OCI-LY7 (cell line): ENCODE measurements around the gene ANKRD62.

Experiments used
- EZH2phosphoT487 ChIP-seq: fragments of 200-600 bp; sonication (generic); IDR thresholded peaks from 2 replicates; pipeline ENCODE4 v1.6.1; 2018; ENCODE audit warnings: low read depth, borderline replicate concordance, mild to moderate bottlenecking, mixed run types, antibody characterized with exemption, low read length, moderate library complexity, mixed read lengths
- TF ChIP-seq, protein P1 (sequence below): fragments of 200-600 bp; sonication (generic); conservative IDR thresholded peaks from 2 replicates; pipeline ENCODE4 v1.5.1; 2014; ENCODE audit warnings: mild to moderate bottlenecking, antibody characterized with exemption, low read length, moderate library complexity, mixed read lengths

DNA sequence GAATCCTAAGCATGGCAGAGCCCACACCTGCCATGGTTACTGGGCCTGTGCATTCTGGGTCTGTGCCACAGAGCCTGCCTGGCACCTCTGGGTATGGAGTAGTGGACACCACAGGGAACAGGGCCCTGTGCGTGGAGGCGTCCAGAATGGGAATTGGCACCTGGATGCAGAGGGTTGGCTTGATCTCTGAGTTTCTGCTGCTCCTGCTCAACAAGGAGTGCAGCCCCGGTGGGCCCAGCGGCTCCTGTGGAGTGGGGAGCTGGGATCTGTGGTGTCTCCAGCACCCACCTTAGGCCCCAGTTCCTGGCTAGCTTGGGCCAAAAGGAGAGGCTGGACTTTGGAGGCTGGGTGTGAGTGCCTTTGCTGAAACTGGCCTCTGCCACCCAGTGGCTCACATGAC lies 7.9 kb upstream of the ANKRD62 start:
- TF ChIP-seq, protein P1, sequence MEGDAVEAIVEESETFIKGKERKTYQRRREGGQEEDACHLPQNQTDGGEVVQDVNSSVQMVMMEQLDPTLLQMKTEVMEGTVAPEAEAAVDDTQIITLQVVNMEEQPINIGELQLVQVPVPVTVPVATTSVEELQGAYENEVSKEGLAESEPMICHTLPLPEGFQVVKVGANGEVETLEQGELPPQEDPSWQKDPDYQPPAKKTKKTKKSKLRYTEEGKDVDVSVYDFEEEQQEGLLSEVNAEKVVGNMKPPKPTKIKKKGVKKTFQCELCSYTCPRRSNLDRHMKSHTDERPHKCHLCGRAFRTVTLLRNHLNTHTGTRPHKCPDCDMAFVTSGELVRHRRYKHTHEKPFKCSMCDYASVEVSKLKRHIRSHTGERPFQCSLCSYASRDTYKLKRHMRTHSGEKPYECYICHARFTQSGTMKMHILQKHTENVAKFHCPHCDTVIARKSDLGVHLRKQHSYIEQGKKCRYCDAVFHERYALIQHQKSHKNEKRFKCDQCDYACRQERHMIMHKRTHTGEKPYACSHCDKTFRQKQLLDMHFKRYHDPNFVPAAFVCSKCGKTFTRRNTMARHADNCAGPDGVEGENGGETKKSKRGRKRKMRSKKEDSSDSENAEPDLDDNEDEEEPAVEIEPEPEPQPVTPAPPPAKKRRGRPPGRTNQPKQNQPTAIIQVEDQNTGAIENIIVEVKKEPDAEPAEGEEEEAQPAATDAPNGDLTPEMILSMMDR = no peak
- no peak for TF ChIP-seq EZH2phosphoT487
